Stimulated activated CD8-positive, alpha-beta memory T cell treated with anti-CD3 and anti-CD28 coated beads, Interleukin-4, amount 100 ng/mL, for 24 hours (primary cell): ENCODE measurements around the gene CCDC73.
"Not testable (repeated sequence)": the region's sequence is repeated elsewhere in the genome, so short reads cannot be mapped to it uniquely, and the experiment has no call there.

ENCODE experiments used
- DNase-seq: peaks from one replicate; pipeline ENCODE4 v3.0.0-alpha.2; 2020; ENCODE audit warnings: low read depth

CCDC73 gene

GRCh38 chr11:32794439-32794838, at the start of gene CCDC73:
Gene CCDC73 (minus strand): TSS chr11:32794662. CDS start chr11:32760243, 34,419 bp downstream.
- DNase-seq, result no peak

GRCh38 chr11:32843544-32843943, 49.1 kb upstream of the CCDC73 start:
- no peak for DNase-seq

GRCh38 chr11:32840587-32840986, 46.1 kb upstream of the CCDC73 start:
- DNase-seq, result no peak

GRCh38 chr11:32839308-32839707, 44.8 kb upstream of the CCDC73 start:
- no peak for DNase-seq

GRCh38 chr11:32838505-32839274, 44.2 kb upstream of the CCDC73 start:
- DNase-seq, result no peak

- DNase-seq, result no peak
Observed at GRCh38 chr11:32836946-32837345, 42.5 kb upstream of the CCDC73 start.

- no peak for DNase-seq
Observed at GRCh38 chr11:32833921-32834320, 39.5 kb upstream of the CCDC73 start.

- no peak for DNase-seq
Observed at GRCh38 chr11:32831221-32831620, 36.8 kb upstream of the CCDC73 start.

- DNase-seq, result no peak
Observed at GRCh38 chr11:32830796-32831195, 36.3 kb upstream of the CCDC73 start.

GRCh38 chr11:32830413-32830738, 35.9 kb upstream of the CCDC73 start:
- DNase-seq, result no peak

- DNase-seq, result peak; percentile 9
Observed at GRCh38 chr11:32829680-32830412, 35.4 kb upstream of the CCDC73 start, which contains the start of gene PRRG4. Gene PRRG4 (plus strand): TSS chr11:32829927. CDS start chr11:32830530, 603 bp downstream.

- DNase-seq, result no peak
Observed at GRCh38 chr11:32829157-32829679, 34.8 kb upstream of the CCDC73 start.

- DNase-seq, result no peak
Observed at GRCh38 chr11:32827276-32827675, 32.8 kb upstream of the CCDC73 start.

- DNase-seq, result no peak
Observed at GRCh38 chr11:32826113-32826512, 31.7 kb upstream of the CCDC73 start.

- not testable (repeated sequence) for DNase-seq
Observed at GRCh38 chr11:32823617-32824016, 29.2 kb upstream of the CCDC73 start.

GRCh38 chr11:32821917-32822560, 27.6 kb upstream of the CCDC73 start:
- no peak for DNase-seq

GRCh38 chr11:32821517-32821916, 27.1 kb upstream of the CCDC73 start:
- no peak for DNase-seq

- no peak for DNase-seq
Observed at GRCh38 chr11:32820497-32820896, 26.0 kb upstream of the CCDC73 start.

GRCh38 chr11:32819187-32819586, 24.7 kb upstream of the CCDC73 start:
- no peak for DNase-seq

- no peak for DNase-seq
Observed at GRCh38 chr11:32817852-32818183, 23.4 kb upstream of the CCDC73 start.

GRCh38 chr11:32817181-32817851, 22.9 kb upstream of the CCDC73 start:
- DNase-seq, result no peak

- DNase-seq, result peak; percentile 22
Observed at GRCh38 chr11:32809313-32809712, 14.9 kb upstream of the CCDC73 start.
